RWPE1 (cell line): ENCODE measurements around the gene RNASE7.
A peak's percentile ranks its signal among the peaks of the same experiment; 100 is the strongest.

ENCODE experiments used
- CTCF ChIA-PET: fragments of 350-600 bp; sonication (Branson Sonifier 250); formaldehyde crosslinking; extraction: SDS; loops from one replicate; lab custom pipeline; 2021; lab: Yijun Ruan, JAX
- POLR2A ChIA-PET: fragments of 400-600 bp; formaldehyde crosslinking; extraction: SDS; loops from one replicate; lab custom pipeline; 2020; ENCODE audit warnings: antibody characterized with exemption; ENCODE audit not compliant: low non-redundant PET; lab: Yijun Ruan, JAX
- DNase-seq: peaks from one replicate; pipeline ENCODE4 v3.0.0; 2012; ENCODE audit warnings: low spot score
- H3K27ac ChIP-seq: fragments of 450-650 bp; 2 replicates; pipeline ENCODE4 v1.5.1; 2017
- TF ChIP-seq, protein P1 (sequence below): fragments of 450-650 bp; conservative IDR thresholded peaks from 2 replicates; pipeline ENCODE4 v1.5.1; 2017; ENCODE audit warnings: low read depth, mild to moderate bottlenecking

The RNASE7 gene

DNA sequence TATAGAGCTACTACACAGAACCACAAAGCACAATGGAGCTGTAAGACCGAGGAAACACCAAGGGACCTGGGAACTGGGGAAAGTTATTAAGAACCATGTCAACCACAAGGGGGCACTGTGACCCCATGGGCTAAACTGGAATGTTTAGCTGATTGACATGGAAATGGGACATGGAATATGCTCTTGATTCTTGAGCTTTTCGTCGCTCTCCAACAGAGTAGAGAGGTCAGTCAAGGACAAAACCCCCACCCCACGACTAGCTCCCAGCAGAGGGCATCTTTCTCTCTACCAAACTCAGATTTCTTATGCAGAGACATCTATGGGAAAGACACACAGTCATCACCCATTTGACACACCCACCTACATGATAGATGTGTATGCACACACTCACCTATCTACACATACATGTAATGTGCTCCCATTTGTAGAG is 27.4 kb upstream of the RNASE7 start:
- no peak overlapping the region for H3K27ac ChIP-seq
- ChIA-PET CTCF (interaction anchor here (0.5 to 5.9 kb wide), 29 partner anchors 8 to 598 kb away, joined by 3 to 83 read pairs (median 5); partner anchors contain the start of genes ARHGEF40, NDRG2, RNASE7 and RNASE8), POLR2A (interaction anchor here (0.9 kb wide), 1 partner anchor 27 kb away, joined by 3 read pairs; the partner anchor contains the start of gene RNASE7)
- TF ChIP-seq, protein P1, sequence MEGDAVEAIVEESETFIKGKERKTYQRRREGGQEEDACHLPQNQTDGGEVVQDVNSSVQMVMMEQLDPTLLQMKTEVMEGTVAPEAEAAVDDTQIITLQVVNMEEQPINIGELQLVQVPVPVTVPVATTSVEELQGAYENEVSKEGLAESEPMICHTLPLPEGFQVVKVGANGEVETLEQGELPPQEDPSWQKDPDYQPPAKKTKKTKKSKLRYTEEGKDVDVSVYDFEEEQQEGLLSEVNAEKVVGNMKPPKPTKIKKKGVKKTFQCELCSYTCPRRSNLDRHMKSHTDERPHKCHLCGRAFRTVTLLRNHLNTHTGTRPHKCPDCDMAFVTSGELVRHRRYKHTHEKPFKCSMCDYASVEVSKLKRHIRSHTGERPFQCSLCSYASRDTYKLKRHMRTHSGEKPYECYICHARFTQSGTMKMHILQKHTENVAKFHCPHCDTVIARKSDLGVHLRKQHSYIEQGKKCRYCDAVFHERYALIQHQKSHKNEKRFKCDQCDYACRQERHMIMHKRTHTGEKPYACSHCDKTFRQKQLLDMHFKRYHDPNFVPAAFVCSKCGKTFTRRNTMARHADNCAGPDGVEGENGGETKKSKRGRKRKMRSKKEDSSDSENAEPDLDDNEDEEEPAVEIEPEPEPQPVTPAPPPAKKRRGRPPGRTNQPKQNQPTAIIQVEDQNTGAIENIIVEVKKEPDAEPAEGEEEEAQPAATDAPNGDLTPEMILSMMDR, result peak; percentile 90
- peak; percentile 75 for DNase-seq

DNA sequence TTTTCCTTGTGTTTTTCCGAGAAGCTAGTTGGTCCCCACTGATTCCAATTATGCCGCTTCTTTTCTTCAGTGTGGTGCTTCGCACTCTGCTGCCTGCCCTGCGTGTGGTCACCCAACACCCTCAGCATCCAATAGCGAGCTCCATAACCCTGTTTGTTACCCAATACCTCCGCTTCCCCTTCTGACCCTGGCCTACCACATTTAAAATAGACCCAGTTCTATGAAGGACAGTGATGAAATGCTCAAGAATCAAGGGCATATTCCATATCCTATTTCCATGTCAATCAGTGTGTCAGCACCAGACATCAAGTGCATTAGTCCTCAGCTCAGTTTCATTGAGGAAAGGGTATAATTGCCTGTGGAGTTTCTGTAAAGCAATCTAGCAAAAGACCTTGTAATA is 26.9 kb upstream of the RNASE7 start:
- TF ChIP-seq, protein P1, result no peak
- no peak overlapping the region for H3K27ac ChIP-seq
- CTCF ChIA-PET, result interaction anchor here (0.6 to 5.9 kb wide), 26 partner anchors 7 to 185 kb away, joined by 3 to 83 read pairs (median 5); partner anchors contain the start of genes ARHGEF40, NDRG2, RNASE7 and RNASE8
- DNase-seq, result no peak
- POLR2A ChIA-PET, result no interaction called here

DNA sequence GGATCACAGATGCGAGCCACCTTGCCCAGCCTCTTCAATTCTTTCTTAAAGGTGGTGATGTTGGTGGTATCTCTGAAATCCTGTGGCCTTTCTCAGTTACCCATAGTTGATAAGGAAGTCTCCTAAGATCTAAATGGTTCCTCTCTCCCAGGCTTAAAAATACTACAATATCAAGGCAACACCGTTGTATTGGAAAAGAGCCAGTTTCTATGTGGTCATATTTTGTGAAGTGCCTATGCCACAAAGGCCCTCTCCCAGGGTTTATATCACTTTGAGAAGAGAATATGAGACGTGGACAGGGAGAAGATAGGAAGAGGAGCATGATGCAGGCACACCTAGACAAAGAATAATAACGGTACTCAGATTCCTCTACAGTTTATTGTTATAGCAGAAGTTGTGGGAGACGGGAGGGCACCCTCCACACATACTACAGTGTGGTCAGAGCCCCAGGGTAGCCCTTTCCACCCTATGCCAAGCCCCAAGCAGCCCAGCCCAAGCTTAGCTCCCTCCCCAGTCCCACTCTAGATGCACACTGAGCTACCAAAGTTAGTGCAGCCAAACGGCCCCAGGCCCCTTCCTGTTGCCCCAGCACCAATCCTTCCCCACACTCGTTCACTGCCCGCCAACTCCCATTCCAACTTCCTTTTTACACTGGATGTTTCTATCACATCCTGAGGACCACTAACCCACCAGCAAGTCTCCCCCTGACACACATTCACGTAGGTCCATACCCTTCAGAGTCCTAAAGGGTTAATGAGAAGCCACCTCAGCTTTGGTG is 25.6 kb upstream of the RNASE7 start:
- DNase-seq, result no peak
- ChIA-PET POLR2A (no interaction called here), CTCF (interaction anchor here (3.0 to 5.9 kb wide), 2 partner anchors 24 to 76 kb away, joined by 23 to 83 read pairs; partner anchors contain the start of gene RNASE7)
- TF ChIP-seq, protein P1, result no peak
- no peak overlapping the region for H3K27ac ChIP-seq

DNA sequence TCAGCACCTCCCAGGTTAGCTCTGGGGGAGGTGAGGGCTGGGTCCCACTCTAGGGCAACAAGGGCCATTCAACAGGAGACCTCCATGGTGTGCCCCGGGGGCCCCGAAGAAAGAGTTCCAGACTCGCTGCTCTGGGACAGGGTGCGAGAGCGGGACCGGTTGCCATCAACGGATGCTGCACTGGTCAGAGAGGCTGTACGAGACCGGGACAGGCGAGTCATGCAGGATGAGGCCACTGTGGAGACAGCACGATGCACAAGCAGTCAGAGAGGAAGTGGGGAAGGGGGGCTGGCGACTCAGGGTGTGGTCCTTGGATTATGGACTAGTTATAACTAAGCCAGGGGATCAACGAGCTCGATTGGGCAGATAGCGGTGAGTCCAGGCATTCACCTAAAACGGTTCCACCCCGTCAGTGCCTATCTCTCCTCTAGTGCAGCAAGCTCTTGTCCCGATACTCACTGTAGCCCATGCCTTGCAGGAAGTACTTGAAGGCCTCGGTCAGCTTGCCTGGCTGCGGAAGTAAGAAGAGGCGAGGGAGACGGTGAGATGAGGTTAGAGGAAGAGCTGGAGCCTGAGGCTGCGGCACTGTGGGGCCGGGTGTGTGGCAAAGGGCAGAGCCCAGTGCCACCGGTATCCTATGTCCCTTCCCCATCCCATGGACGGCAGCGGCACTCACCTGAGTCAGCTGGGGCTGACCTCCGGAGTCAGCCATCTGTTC is 24.5 kb upstream of the RNASE7 start:
- ChIA-PET CTCF (interaction anchor here (0.6 to 5.9 kb wide), 2 partner anchors 23 to 40 kb away, joined by 6 to 83 read pairs; partner anchors contain the start of genes RNASE7 and RNASE8), POLR2A (no interaction called here)
- no peak for DNase-seq
- TF ChIP-seq, protein P1, result no peak
- no peak overlapping the region for H3K27ac ChIP-seq

DNA sequence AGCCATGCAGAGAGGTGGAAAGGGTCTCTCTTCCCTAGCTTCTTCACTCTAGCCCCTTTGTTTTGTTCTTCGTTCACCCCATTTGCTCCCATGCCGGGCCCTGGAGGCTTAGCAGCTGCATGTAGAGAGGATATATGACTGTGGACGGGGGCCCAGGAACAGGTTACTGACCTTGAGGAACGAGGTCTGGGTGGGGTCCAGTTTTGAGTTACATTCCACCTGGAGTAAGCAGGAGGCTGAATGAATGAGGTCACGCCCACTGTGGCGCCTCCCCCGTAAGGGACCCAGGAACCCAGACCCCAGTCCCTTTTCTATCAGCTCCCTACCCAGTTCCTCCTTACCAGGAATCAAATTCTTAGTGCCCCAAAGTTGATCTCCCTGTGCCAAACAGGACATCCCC is 23.9 kb upstream of the RNASE7 start:
- no peak overlapping the region for H3K27ac ChIP-seq
- no peak for DNase-seq
- POLR2A ChIA-PET, result interaction anchor here (0.7 kb wide), 1 partner anchor 24 kb away, joined by 3 read pairs; the partner anchor contains the start of gene RNASE7
- CTCF ChIA-PET, result interaction anchor here (2.6 to 5.9 kb wide), 2 partner anchors 22 kb away, joined by 12 to 83 read pairs; partner anchors contain the start of gene RNASE7
- TF ChIP-seq, protein P1, result no peak

DNA sequence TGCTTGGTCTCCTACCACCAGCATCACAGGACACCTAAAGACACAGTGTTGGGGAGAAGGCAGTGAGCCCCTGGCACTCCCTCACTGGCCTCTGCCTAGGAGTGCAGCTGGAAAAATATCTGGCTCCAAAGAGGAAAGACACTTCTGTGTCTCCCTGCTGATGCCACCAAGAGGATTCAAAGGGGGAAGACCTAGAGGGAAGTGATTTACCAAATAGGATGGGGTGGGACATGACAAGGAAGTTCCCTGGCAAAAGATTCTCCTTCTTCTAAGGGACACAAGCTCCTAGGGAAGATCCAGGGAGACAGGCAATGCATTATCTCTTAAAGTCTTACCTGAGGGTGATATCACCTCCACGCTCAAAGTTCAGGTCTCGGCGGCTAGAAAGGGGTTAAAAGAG is 23.4 kb upstream of the RNASE7 start:
- POLR2A ChIA-PET, result interaction anchor here (0.7 kb wide), 1 partner anchor 23 kb away, joined by 3 read pairs; the partner anchor contains the start of gene RNASE7
- CTCF ChIA-PET, result interaction anchor here (2.6 kb wide), 1 partner anchor 21 kb away, joined by 12 read pairs; no protein-coding TSS in a partner anchor
- TF ChIP-seq, protein P1, result no peak
- H3K27ac ChIP-seq, result no peak overlapping the region
- no peak for DNase-seq
